HepG2 (cell line): ENCODE data around the gene PELI1. TPM values are rescaled to one million over a fixed set of nuclear protein-coding genes. Genes with fewer than 3 reads are reported as not detected.
A peak's percentile ranks its signal among the peaks of the same experiment; 100 is the strongest.

Experiments used
- ELF3 ChIP-seq: IDR thresholded peaks from 2 replicates; pipeline ENCODE4 v1.6.1; 2016; ENCODE audit warnings: missing genetic modification reagents, missing compliant biosample characterization
- FIP1L1 ChIP-seq: fragments of 200-400 bp; formaldehyde crosslinking; IDR thresholded peaks from 2 replicates; pipeline ENCODE4 v1.6.1; 2018; ENCODE audit warnings: low read depth, mild to moderate bottlenecking, low read length, moderate library complexity, borderline replicate concordance; ENCODE audit not compliant: insufficient read depth
- FOXA3 ChIP-seq: IDR thresholded peaks from 2 replicates; pipeline ENCODE4 v1.6.1; 2016; ENCODE audit warnings: missing genetic modification reagents, missing compliant biosample characterization
- HOXA5 ChIP-seq: sonication (generic); formaldehyde crosslinking; IDR thresholded peaks from 2 replicates; pipeline ENCODE4 v1.4.0; 2020; ENCODE audit warnings: missing genetic modification reagents
- SAP130 ChIP-seq: IDR thresholded peaks from 2 replicates; pipeline ENCODE4 v1.6.1; 2016; ENCODE audit warnings: low read depth
- SKI ChIP-seq: fragments of 450-650 bp; IDR thresholded peaks from one replicate; pipeline ENCODE4 v1.6.1; 2018; ENCODE audit warnings: mild to moderate bottlenecking; ENCODE audit not compliant: partially characterized antibody
- SMAD9 ChIP-seq: sonication (generic); formaldehyde crosslinking; IDR thresholded peaks from 2 replicates; pipeline ENCODE4 v1.5.1; 2020; ENCODE audit warnings: mild to moderate bottlenecking, missing genetic modification reagents
- TBX3 ChIP-seq: fragments of 450-650 bp; IDR thresholded peaks from 2 replicates; pipeline ENCODE4 v1.6.1; 2017; ENCODE audit warnings: antibody characterized with exemption, mild to moderate bottlenecking, inconsistent platforms, borderline replicate concordance
- TEAD3 ChIP-seq: optimal IDR thresholded peaks from 2 replicates; pipeline ENCODE3; 2016; ENCODE audit warnings: borderline replicate concordance
- TEF ChIP-seq: sonication (generic); formaldehyde crosslinking; IDR thresholded peaks from 2 replicates; pipeline ENCODE4 v1.5.0; 2020; ENCODE audit warnings: missing genetic modification reagents
- TIGD3 ChIP-seq: sonication (generic); formaldehyde crosslinking; IDR thresholded peaks from 2 replicates; pipeline ENCODE4 v1.5.1; 2020; ENCODE audit warnings: mild to moderate bottlenecking, missing genetic modification reagents, borderline replicate concordance
- YY1 ChIP-seq: IDR thresholded peaks from 2 replicates; pipeline ENCODE4 v1.6.1; 2011; ENCODE audit warnings: low read length, low read depth, moderate library complexity, mild to moderate bottlenecking; ENCODE audit not compliant: insufficient read depth, insufficient replicate concordance
- ZBTB39 ChIP-seq: sonication (generic); formaldehyde crosslinking; IDR thresholded peaks from 2 replicates; pipeline ENCODE4 v1.5.0; 2020; ENCODE audit warnings: missing genetic modification reagents
- ZFP36L1 ChIP-seq: sonication (generic); formaldehyde crosslinking; IDR thresholded peaks from 2 replicates; pipeline ENCODE4 v1.8.0; 2022; ENCODE audit warnings: mild to moderate bottlenecking, missing genetic modification reagents, moderate library complexity
- ZNF253 ChIP-seq: sonication (generic); formaldehyde crosslinking; IDR thresholded peaks from 2 replicates; pipeline ENCODE4 v1.8.0; 2022; ENCODE audit warnings: mild to moderate bottlenecking, missing genetic modification reagents, borderline replicate concordance
- ZNF510 ChIP-seq: sonication (generic); formaldehyde crosslinking; IDR thresholded peaks from 2 replicates; pipeline ENCODE4 v1.4.0; 2020; ENCODE audit warnings: low read depth, mild to moderate bottlenecking, missing genetic modification reagents
- ZNF574 ChIP-seq: sonication (generic); formaldehyde crosslinking; IDR thresholded peaks from 2 replicates; pipeline ENCODE4 v1.4.0; 2020; ENCODE audit warnings: missing genetic modification reagents
- ZZZ3 ChIP-seq: sonication (generic); formaldehyde crosslinking; IDR thresholded peaks from 2 replicates; pipeline ENCODE4 v1.4.0; 2020; ENCODE audit warnings: missing genetic modification reagents, mild to moderate bottlenecking, borderline replicate concordance
- polyA plus RNA-seq, 8 experiments: library from polyadenylated mRNA; depleted of rRNA in 3 of 8; stranded (reverse) in 7 of 8; unstranded in 1 of 8; fragments of >200 nt; fragmentation: Illumina TruSeq in 4 of 8; extraction: Trizol in 4 of 8; gene quantifications; 2 replicates each; pipeline versions ENCODE4 v1.2.1 to v1.2.3, GENCODE V29; 2011 to 2016; ENCODE audit warnings: low read depth in 4 of 8, missing spikeins in 1 of 8, mixed read lengths in 1 of 8; ENCODE audit not compliant: insufficient read depth in 1 of 8
- total RNA-seq, 5 experiments: library from RNA; depleted of rRNA; stranded (reverse); fragments of >200 nt; fragmentation: Illumina TruSeq; extraction: Trizol; gene quantifications; 2 replicates each; pipeline ENCODE4 v1.2.3, GENCODE V29; 2016; ENCODE audit warnings: low read depth in 1 of 5
- TF ChIP-seq, protein P1 (sequence below): sonication (generic); formaldehyde crosslinking; IDR thresholded peaks from 2 replicates; pipeline ENCODE4 v1.5.0; 2020; ENCODE audit warnings: missing genetic modification reagents

PELI1 gene
- total and polyA plus RNA-seq, 2 of the 13 experiments (the other 11 are each of a cell fraction or from before 2014, with no cell fraction given): 12.5 to 16.2 TPM

- no peak; the same call in 1 of the 2 replicates for TF ChIP-seq ZBTB39 (CRISPR knock-in tag)
- TF ChIP-seq SKI: no peak
- TF ChIP-seq, protein P1, sequence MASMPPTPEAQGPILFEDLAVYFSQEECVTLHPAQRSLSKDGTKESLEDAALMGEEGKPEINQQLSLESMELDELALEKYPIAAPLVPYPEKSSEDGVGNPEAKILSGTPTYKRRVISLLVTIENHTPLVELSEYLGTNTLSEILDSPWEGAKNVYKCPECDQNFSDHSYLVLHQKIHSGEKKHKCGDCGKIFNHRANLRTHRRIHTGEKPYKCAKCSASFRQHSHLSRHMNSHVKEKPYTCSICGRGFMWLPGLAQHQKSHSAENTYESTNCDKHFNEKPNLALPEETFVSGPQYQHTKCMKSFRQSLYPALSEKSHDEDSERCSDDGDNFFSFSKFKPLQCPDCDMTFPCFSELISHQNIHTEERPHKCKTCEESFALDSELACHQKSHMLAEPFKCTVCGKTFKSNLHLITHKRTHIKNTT: no peak
- 0 out of 2 replicates have a peak, but pooled peaks have one; percentile 52 for TF ChIP-seq ZNF510 (CRISPR knock-in tag)
- no peak for TF ChIP-seq TEF (CRISPR knock-in tag)
- TF ChIP-seq ZZZ3 (CRISPR knock-in tag): no peak; the same call in 1 of the 2 replicates
- no peak for TF ChIP-seq TIGD3 (CRISPR knock-in tag)
- TF ChIP-seq ELF3 (CRISPR knock-in tag): peak; percentile 8; the same call in 1 of the 2 replicates
- TF ChIP-seq SAP130: peak; percentile 91
- TF ChIP-seq HOXA5 (CRISPR knock-in tag): no peak; the same call in 1 of the 2 replicates
- no peak; the same call in 1 of the 2 replicates for TF ChIP-seq ZNF574 (CRISPR knock-in tag)
- no peak for TF ChIP-seq FIP1L1
- no peak for TF ChIP-seq TBX3
- peak; percentile 50 for TF ChIP-seq FOXA3 (CRISPR knock-in tag)
- peak; percentile 22 for TF ChIP-seq TEAD3
- no peak for TF ChIP-seq SMAD9 (CRISPR knock-in tag)
- no peak for TF ChIP-seq ZFP36L1 (CRISPR knock-in tag)
- no peak for TF ChIP-seq ZNF253 (CRISPR knock-in tag)
- TF ChIP-seq YY1: peak; percentile 66
These were observed at the start of gene PELI1 (continued) for GRCh38 chr2:64144057-64145013.
